Measurements from ENCODE around the gene KANSL1. TPM values are rescaled to one million over a fixed set of nuclear protein-coding genes. Genes with fewer than 3 reads are reported as not detected.

Gene KANSL1
- total and polyA plus RNA-seq, 9 of the 15 experiments (the other 6 are each of a cell fraction or from before 2014, with no cell fraction given) = 3.6 to 55.4 (median 31.8) TPM

DNA sequence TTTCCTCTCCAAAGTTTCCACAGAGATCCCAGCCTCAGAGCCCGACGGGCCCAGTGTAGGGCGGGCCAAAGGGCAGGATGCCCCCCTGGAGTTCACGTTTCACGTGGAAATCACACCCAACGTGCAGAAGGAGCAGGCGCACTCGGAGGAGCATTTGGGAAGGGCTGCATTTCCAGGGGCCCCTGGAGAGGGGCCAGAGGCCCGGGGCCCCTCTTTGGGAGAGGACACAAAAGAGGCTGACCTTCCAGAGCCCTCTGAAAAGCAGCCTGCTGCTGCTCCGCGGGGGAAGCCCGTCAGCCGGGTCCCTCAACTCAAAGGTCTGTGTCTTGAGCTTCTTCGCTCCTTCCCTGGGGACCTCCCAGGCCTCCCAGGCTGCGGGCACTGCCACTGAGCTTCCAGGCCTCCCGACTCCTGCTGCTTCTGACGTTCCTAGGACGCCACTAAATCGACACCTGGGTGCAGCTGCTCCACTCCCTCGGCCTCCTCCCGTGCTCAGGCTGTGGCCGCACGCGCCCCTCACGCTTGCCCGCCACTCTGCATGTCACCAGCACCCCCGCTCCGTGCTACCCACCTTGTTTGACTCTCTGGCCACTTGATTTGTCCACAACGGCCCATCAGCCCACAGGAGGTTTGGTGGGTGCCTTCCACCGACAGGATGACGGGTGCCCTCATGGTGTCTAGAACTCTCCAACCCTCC is 209.5 kb downstream of the KANSL1 start (continued):
- no peak for TF ChIP-seq KDM5B (IDR thresholded peaks at IDR 0.05; ENCODE audit: insufficient replicate concordance, low read depth, low read length)
- no peak for TF ChIP-seq RBBP5 (IDR thresholded peaks at IDR 0.05; ENCODE audit: borderline replicate concordance, insufficient read depth, low read length, poor library complexity, severe bottlenecking)
- TF ChIP-seq, protein P1, sequence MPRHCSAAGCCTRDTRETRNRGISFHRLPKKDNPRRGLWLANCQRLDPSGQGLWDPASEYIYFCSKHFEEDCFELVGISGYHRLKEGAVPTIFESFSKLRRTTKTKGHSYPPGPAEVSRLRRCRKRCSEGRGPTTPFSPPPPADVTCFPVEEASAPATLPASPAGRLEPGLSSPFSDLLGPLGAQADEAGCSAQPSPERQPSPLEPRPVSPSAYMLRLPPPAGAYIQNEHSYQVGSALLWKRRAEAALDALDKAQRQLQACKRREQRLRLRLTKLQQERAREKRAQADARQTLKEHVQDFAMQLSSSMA (CRISPR knock-in tag; IDR thresholded peaks at IDR 0.05) = no peak

DNA sequence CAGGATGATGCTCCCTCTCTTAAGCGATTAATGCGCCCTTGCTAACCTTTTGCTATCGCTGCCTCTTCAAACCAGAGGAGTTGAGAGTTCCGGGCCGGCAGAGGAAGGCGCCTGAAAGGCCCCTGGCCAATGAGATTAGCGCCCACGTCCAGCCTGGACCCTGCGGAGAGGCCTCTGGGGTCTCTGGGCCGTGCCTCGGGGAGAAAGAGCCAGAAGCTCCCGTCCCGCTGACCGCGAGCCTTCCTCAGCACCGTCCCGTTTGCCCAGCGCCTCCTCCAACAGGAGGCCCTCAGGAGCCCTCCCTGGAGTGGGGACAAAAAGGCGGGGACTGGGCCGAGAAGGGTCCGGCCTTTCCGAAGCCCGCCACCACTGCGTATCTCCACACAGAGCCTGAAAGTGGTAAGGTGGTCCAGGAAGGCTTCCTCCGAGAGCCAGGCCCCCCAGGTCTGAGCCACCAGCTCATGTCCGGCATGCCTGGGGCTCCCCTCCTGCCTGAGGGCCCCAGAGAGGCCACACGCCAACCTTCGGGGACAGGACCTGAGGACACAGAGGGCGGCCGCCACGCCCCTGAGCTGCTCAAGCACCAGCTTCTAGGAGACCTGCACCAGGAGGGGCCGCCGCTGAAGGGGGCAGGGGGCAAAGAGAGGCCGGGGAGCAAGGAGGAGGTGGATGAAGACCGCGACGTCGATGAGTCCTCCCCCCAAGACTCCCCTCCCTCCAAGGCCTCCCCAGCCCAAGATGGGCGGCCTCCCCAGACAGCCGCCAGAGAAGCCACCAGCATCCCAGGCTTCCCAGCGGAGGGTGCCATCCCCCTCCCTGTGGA is 210.2 kb downstream of the KANSL1 start:
- H3K27me3 ChIP-seq (ENCODE audit: control insufficient read depth in 2 of 2, insufficient read depth in 2 of 2, low read length in 2 of 2) = no peaks in the 10 kb centered on the region
- H3K4me1 ChIP-seq (replicated peaks in 1 of 2; ENCODE audit: control insufficient read depth in 2 of 2, insufficient read depth in 2 of 2, low read length in 2 of 2) = peaks cover 18 to 28% of the 10 kb centered on the region in 2 experiments
- ChIA-PET CTCF (ENCODE audit: low intra/inter-chr PET ratio) (no interaction called here), POLR2A (interaction anchor here (1.2 kb wide), 1 partner anchor 404 kb away, joined by 3 read pairs; no protein-coding TSS in a partner anchor)
- H3K9me3 ChIP-seq (replicated peaks; ENCODE audit: control insufficient read depth, insufficient read depth, low read depth, low read length) = no peaks in the 10 kb centered on the region
- no peaks in the 10 kb centered on the region for H4K20me1 ChIP-seq (replicated peaks; ENCODE audit: control insufficient read depth, insufficient read depth, low read length)
- TF ChIP-seq, protein P2, sequence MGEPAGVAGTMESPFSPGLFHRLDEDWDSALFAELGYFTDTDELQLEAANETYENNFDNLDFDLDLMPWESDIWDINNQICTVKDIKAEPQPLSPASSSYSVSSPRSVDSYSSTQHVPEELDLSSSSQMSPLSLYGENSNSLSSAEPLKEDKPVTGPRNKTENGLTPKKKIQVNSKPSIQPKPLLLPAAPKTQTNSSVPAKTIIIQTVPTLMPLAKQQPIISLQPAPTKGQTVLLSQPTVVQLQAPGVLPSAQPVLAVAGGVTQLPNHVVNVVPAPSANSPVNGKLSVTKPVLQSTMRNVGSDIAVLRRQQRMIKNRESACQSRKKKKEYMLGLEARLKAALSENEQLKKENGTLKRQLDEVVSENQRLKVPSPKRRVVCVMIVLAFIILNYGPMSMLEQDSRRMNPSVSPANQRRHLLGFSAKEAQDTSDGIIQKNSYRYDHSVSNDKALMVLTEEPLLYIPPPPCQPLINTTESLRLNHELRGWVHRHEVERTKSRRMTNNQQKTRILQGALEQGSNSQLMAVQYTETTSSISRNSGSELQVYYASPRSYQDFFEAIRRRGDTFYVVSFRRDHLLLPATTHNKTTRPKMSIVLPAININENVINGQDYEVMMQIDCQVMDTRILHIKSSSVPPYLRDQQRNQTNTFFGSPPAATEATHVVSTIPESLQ (CRISPR knock-in tag; IDR thresholded peaks at IDR 0.05) = no peak
- TF ChIP-seq PCBP1 (IDR thresholded peaks at IDR 0.05; ENCODE audit: low read depth, low read length, poor library complexity, severe bottlenecking) (no peak), GABPB2 (CRISPR knock-in tag; conservative IDR thresholded peaks at IDR 0.05) (no peak), SMARCA4 (IDR thresholded peaks at IDR 0.05) (no peak)
- 0 out of 4 replicates have a peak overlapping the region, but pooled peaks of 1 of the 2 experiments have one; percentile 33 for H3K9ac ChIP-seq (ENCODE audit: insufficient read depth in 1 of 2, low read depth in 2 of 2, low read length in 2 of 2)
- ATAC-seq (no peak), DNase-seq (ENCODE audit: extremely low read depth in 1 of 4, low spot score in 3 of 4) (no peak), FAIRE-seq (no peak)
- no peaks in the 10 kb centered on the region for H3K9me1 ChIP-seq (ENCODE audit: control insufficient read depth, insufficient read depth, low read length)
- no peaks in the 10 kb centered on the region for H3K36me3 ChIP-seq (ENCODE audit: control insufficient read depth, insufficient read depth, low read length)
- no peak overlapping the region for H3K27ac ChIP-seq (ENCODE audit: extremely low read depth, low read depth, low read length)
- intact Hi-C loops (cut with micrococcal nuclease) = no loop called here
- H3K79me2 ChIP-seq (ENCODE audit: control insufficient read depth, insufficient read depth, low read length) = no peaks in the 10 kb centered on the region
- WGBS (ENCODE audit: insufficient coverage, low coverage, missing lambda C conversion rate) = 80% methylated on average over 25 of the region's 41 CpGs
- H2AFZ ChIP-seq (ENCODE audit: low read depth, low read length) = no peak overlapping the region
- H3K4me2 ChIP-seq (ENCODE audit: insufficient read depth, low read length) = no peak overlapping the region
- no peak overlapping the region for H3K4me3 ChIP-seq
- no TSS peak for BruUV-seq (replicated peaks)
- in situ Hi-C loops (cut with MboI) = loop anchor here (25.0 kb wide), 1 partner anchor 854 kb away; no protein-coding TSS in a partner anchor

Measured in K562 (cell line).